Breast epithelium (tissue), 4 donors: ENCODE results near the gene CAMK4. TPM values are rescaled to one million over a fixed set of nuclear protein-coding genes. Genes with fewer than 3 reads are reported as not detected.

Source experiments
- DNase-seq, 2 donors: peaks; one replicate each; pipeline ENCODE4 v3.0.0-alpha.2; 2019; ENCODE audit warnings: low spot score in 2 of 2
- H3K27ac ChIP-seq, 2 donors: fragments of 200-600 bp; sonication (generic) in 1 of 2; one replicate each; pipeline ENCODE4 v1.5.1; 2016 to 2019; ENCODE audit warnings: mild to moderate bottlenecking in 1 of 2
- H3K27me3 ChIP-seq, 2 donors: fragments of 200-600 bp; sonication (generic) in 1 of 2; one replicate each; pipeline versions ENCODE4 v1.5.1 to v1.6.0; 2017 to 2019; ENCODE audit warnings: control low read depth in 1 of 2, mild to moderate bottlenecking in 1 of 2
- H3K36me3 ChIP-seq: fragments of 200-600 bp; one replicate; pipeline ENCODE4 v1.5.1; 2019
- H3K4me1 ChIP-seq, 2 donors: fragments of 200-600 bp; sonication (generic); one replicate each; pipeline ENCODE4 v1.5.1; 2016 to 2019; ENCODE audit warnings: control low read depth in 1 of 2
- H3K4me3 ChIP-seq, 3 donors: fragments of 200-600 bp; sonication (generic); 1 replicate in 2 of 3; 2 replicates in 1 of 3; pipeline ENCODE4 v1.5.1; 2016 to 2019; ENCODE audit warnings: mild to moderate bottlenecking in 3 of 3, moderate library complexity in 2 of 3
- H3K9me3 ChIP-seq, 2 donors: fragments of 200-600 bp; sonication (generic) in 1 of 2; one replicate each; pipeline ENCODE4 v1.5.1; 2016 to 2019; ENCODE audit warnings: control low read depth in 1 of 2
- POLR2A ChIP-seq: fragments of 450-650 bp; IDR thresholded peaks from one replicate; pipeline ENCODE4 v1.6.1; 2016; ENCODE audit warnings: antibody characterized with exemption, mild to moderate bottlenecking, moderate library complexity
- POLR2AphosphoS5 ChIP-seq, 3 donors: sonication (generic); formaldehyde crosslinking; IDR thresholded peaks; one replicate each; pipeline ENCODE4 v1.6.1; 2017; ENCODE audit warnings: antibody characterized with exemption in 3 of 3
- intact Hi-C: fragments of 100-400 bp; cut with DNase I; formaldehyde crosslinking; loops from one replicate; pipeline ENCODE4 v1.15.1; 2023; ENCODE audit warnings: low total_unique reads
- total RNA-seq, 3 donors: library from RNA; depleted of rRNA; stranded (reverse); fragments of >200 nt; gene quantifications; one replicate each; pipeline ENCODE4 v1.1.0, GENCODE V29; 2016
- TF ChIP-seq, protein P1 (sequence below), 3 donors: fragments of 450-650 bp; IDR thresholded peaks; one replicate each; pipeline ENCODE4 v1.5.1; 2016 to 2017; ENCODE audit warnings: antibody characterized with exemption in 3 of 3, mild to moderate bottlenecking in 3 of 3, moderate library complexity in 3 of 3

The CAMK4 gene
- total RNA-seq, 3 donors from 2014 or later: 0.98 to 1.5 (median 1.4) TPM

DNA sequence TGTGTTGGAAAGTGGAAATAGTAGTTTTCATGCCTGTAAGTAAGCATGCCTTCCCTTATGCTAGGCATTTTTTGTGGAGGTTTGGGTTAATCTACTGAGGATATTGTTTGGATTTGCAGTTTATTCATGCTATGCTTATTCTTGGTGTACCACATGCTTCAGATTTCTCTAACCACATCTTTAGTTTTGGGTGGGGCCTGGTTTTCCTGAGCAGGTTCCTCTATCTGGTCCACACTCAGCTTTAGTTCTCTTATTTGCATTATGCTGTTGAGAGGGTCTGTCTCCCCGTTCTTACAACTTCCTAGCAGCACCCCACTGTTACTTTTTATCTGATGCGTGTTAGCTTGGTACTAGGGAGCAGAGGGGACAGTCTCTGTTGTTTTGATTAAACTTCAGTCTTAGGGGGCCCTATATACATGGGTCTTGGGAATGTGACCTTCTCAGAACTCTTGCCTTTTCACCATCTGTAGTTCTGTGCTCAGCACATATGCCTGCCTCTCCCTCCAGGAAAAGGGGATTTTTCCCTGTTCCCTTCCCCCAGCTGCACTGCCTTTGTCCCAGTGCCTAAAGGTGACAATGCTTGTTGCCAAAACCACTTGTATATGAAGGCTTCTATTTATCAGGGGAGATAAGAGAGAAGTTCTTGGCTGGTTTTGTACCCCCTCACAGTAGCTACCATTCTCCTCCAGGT, 10.0 kb upstream of the CAMK4 start:
- no peak overlapping the region for H3K4me3 ChIP-seq
- no peak overlapping the region for H3K27ac ChIP-seq
- H3K9me3 ChIP-seq: no peaks in the 10 kb centered on the region
- no peaks in the 10 kb centered on the region for H3K27me3 ChIP-seq
- intact Hi-C loops: no loop called here
- no peak for DNase-seq
- TF ChIP-seq POLR2AphosphoS5 (IDR thresholded peaks at IDR 0.05): no peak
- TF ChIP-seq, protein P1, sequence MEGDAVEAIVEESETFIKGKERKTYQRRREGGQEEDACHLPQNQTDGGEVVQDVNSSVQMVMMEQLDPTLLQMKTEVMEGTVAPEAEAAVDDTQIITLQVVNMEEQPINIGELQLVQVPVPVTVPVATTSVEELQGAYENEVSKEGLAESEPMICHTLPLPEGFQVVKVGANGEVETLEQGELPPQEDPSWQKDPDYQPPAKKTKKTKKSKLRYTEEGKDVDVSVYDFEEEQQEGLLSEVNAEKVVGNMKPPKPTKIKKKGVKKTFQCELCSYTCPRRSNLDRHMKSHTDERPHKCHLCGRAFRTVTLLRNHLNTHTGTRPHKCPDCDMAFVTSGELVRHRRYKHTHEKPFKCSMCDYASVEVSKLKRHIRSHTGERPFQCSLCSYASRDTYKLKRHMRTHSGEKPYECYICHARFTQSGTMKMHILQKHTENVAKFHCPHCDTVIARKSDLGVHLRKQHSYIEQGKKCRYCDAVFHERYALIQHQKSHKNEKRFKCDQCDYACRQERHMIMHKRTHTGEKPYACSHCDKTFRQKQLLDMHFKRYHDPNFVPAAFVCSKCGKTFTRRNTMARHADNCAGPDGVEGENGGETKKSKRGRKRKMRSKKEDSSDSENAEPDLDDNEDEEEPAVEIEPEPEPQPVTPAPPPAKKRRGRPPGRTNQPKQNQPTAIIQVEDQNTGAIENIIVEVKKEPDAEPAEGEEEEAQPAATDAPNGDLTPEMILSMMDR (IDR thresholded peaks at IDR 0.05): no peak
- no peak for TF ChIP-seq POLR2A
- no peaks in the 10 kb centered on the region for H3K4me1 ChIP-seq
- H3K36me3 ChIP-seq: no peaks in the 10 kb centered on the region

DNA sequence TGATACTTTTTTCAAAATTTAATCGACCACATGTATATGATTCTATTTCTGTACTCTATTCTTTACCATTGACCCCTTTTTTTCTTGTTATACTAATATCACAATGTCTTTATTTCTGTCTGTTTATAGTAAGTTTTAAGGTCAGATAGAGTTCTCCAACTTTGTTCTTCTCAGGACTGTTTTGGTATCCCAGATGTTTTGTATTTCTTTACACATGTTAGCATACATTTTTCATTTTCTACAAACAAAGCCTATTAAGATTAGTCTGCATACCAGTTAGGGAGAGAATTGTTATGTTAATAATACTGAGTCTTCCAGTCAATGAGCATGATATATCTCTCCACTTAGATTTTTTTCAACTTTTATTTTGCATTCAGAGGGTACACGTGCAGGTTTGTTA, 8.2 kb upstream of the CAMK4 start:
- no peak for DNase-seq
- H3K4me1 ChIP-seq: no peaks in the 10 kb centered on the region
- intact Hi-C loops: no loop called here
- no peak overlapping the region for H3K4me3 ChIP-seq
- H3K9me3 ChIP-seq: no peaks in the 10 kb centered on the region
- no peaks in the 10 kb centered on the region for H3K27me3 ChIP-seq
- no peak overlapping the region for H3K27ac ChIP-seq
- no peaks in the 10 kb centered on the region for H3K36me3 ChIP-seq
- no peak for TF ChIP-seq POLR2AphosphoS5 (IDR thresholded peaks at IDR 0.05)
- TF ChIP-seq POLR2A: no peak
- TF ChIP-seq, protein P1 (IDR thresholded peaks at IDR 0.05): no peak

DNA sequence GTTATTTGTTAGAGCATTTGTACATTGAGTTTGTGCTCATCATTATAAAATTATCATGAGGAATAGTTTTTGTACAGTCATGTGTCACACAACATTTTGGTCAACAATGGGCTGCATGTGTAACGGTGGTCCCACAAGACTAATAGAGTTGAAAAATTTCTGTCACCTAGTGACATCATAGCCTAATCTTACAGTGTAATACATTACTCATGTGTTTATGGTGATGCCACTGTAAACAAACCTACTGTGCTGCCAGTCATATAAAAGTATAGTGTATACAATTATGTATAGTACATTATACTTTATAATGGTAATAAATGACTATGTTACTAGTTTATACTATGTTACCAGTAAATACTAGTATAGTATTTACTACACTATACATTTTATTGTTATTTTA, 3.0 kb upstream of the CAMK4 start:
- no peak for TF ChIP-seq POLR2A
- no peak for TF ChIP-seq POLR2AphosphoS5 (IDR thresholded peaks at IDR 0.05)
- TF ChIP-seq, protein P1 (IDR thresholded peaks at IDR 0.05): no peak
- no peaks in the 10 kb centered on the region for H3K9me3 ChIP-seq
- H3K4me3 ChIP-seq: no peak overlapping the region
- H3K36me3 ChIP-seq: no peaks in the 10 kb centered on the region
- no peak for DNase-seq
- intact Hi-C loops: loop anchor here (5.0 kb wide), 1 partner anchor 781 kb away; no protein-coding TSS in a partner anchor
- no peak overlapping the region for H3K27ac ChIP-seq
- no peaks in the 10 kb centered on the region for H3K4me1 ChIP-seq
- peaks cover 0 to 11% of the 10 kb centered on the region in 2 donors for H3K27me3 ChIP-seq

DNA sequence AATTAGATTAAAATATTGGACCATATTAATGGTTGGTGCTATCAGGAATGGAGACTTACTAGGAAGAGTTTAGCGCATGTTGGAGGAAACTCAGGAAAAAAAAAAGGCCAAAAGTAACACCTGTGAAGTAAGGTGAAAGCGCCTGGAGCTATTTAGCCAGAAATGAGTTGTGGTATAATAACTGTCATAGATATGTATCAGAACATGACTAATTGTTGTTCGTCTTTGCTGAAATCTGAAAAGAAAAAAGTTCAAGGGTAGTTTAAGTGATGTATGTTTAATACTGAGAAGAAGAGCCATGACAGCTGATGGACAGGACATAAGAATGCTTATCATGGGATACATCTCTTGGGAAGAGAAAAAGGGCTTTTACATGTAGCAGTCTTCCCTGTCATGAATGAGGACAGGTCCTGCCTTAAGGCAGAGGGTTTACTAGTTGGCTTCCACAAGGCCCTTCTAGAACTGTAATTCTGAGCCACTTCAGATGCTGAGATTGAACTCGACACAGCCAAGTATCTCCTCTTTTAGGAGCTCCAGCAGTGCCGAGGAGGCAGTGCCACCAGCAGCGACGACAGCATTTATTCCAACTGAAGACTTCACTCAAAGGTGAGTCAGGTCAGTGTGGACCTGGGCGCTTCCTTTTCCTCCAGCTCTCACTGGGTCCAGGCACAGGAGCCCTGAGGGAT, 940 bp upstream of the CAMK4 start:
- Histone ChIP-seq H3K27me3 (peaks cover 0 to 27% of the 10 kb centered on the region in 2 donors), H3K9me3 (no peaks in the 10 kb centered on the region), H3K36me3 (no peaks in the 10 kb centered on the region), H3K4me3 (peak overlapping the region; percentile 48 to 81 (median 60)), H3K27ac (no peak overlapping the region), H3K4me1 (no peaks in the 10 kb centered on the region)
- intact Hi-C loops: loop anchor here (5.0 kb wide), 1 partner anchor 779 kb away; no protein-coding TSS in a partner anchor
- TF ChIP-seq POLR2AphosphoS5 (IDR thresholded peaks at IDR 0.05) (no peak), POLR2A (no peak)
- TF ChIP-seq, protein P1 (IDR thresholded peaks at IDR 0.05): no peak
- no peak for DNase-seq
